ACHN (cell line): ENCODE data around the gene OR10AD1.

Source experiments
- DNase-seq: peaks from one replicate; pipeline ENCODE4 v3.0.0-alpha.2; 2015
- in situ Hi-C: cut with HindIII; loops from 2 replicates; pipeline ENCODE4 v1.10.0; 2017; ENCODE audit warnings: low sequenced_read_pairs, low pct_ligation_motif_present, low pct_unique_long_range_greater_than_20kb

OR10AD1 gene

GRCh38 chr12:48194799-48195201 is 8.3 kb downstream of the OR10AD1 start:
- DNase-seq, result no peak
- in situ Hi-C loops, result no loop called here

DNA sequence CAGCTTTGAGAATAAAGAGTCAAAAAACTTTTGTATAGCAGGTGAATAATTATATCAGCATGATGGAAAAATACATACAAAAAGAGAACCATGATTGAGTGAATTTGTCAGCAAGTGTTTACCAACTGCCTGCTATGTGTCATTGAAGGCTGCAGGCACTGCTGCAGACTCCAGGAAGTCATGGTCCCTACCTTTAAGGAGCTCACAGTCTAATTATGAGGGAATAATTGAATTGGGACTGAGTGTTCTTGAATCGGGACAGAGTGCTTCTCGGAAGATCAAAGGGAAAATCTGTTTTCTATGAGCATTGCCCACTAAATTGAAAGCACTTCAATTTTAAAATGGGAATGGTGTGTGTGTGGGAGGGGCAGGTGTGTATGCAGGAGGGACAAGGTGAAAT is 9.5 kb downstream of the OR10AD1 start:
- in situ Hi-C loops, result no loop called here

DNA sequence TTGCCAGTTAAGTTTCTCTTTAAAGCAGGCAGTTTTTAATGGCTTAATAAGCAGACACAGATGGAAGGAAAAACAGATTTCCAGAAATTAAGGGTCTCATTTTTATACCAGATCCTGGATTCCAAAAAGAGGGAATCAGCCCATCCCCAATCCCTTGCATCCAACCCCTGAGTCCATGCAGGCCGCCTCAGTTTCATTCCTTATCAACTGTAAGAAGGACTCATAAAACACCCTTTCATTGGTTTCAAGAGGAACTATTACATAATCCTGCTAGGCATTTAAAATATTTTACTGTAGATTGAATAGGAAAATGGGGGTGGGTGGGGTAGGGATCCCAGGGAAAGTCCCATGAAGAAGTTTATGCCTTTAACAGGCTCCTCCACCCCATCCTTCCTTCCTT is 10.2 kb downstream of the OR10AD1 start:
- in situ Hi-C loops, result no loop called here
- DNase-seq, result no peak

More for the DNA sequence above, 9.5 kb downstream of the OR10AD1 start:
- no peak for DNase-seq

DNA sequence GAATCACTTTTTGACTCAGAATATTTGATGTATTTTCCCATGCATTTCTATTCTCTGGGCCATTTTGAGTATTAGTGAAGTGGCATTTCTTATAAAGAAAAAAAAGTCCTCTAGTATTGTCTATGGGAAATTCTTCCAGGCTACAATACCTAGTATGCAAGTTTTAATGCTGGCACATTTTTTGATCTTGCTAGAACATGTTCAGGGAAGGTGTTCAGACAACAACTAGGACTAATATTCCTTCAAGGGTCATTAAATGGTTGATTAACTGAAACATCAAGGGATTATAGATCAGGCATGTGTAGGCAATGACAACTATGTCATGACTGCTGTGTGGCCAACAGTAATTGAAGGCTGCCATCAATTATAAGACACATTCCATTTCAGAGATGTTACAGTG is 12.0 kb downstream of the OR10AD1 start:
- in situ Hi-C loops, result no loop called here
- no peak for DNase-seq

DNA sequence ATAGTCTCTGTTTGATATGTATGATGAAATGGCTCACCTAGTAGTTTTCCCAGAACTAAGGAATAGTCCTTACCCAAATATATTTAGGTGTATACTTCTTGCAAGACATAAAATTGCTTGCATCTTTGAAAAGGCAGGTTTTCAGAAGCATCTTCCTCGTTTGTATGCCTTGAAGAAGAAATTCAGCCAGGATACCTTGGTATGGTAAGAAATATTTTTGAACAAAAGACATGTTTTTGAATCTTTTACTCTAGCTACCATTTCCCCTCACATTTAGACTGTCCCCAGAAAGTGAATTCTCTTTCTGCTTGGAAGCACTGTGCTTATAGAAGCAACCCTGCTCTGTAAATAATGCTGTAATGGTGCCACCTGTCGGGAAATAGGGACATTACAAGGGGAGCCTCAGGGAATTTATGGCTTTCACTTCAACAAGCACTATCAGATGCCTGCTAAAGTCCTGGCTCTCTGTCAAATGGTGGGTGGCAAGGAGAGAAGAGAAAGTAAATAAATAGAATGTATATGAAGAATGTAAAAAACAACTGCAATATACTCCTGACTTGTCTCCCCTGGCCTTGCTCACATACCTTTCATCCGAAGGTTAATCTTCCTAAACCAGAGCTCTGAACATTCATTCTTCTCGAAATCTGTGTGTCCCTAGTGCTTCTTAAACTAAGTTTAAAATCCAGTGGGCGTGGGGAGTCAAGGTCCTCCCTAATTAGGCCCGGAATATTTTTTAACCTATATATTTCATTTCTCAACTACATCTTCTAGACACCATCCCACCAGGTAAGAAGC is 13.6 kb downstream of the OR10AD1 start:
- in situ Hi-C loops, result no loop called here
- DNase-seq, result peak; percentile 75

DNA sequence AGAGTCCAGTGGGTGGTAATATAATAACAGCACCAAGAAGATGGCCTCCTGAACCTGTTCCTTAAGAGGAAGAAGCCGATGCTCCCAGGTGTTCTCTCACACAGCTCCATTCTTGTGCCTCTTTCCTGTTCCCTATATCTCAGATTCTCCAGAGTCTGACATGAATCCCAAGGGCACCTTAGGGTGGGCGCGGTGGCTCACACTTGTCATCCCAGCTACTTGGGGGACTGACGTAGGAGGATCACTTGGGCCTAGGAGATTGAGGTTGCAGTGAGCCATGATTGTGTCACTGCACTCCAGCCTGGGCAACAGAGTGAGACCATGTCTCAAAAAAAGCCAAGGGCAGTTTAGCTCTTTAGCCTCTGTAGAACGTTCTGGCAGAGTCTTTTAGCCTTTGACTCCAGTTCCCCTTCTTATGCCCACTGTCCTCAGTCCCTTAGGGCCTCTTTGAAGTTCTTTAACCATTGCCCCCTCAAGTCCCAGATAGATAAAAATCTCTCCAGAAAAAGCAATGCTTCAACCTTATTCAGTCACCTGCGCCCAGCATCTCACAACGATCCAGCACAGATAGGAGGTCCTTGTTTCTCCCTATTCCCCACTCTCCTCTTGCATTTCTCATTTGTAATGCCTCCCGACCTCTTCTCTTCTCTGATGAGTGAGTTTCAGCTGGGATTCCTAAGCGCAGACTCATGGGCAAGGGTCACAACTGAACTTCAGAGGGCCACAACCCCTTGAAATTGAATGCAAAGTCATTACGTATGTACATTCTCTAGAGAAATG is 15.0 kb downstream of the OR10AD1 start:
- no peak for DNase-seq
- in situ Hi-C loops, result no loop called here

DNA sequence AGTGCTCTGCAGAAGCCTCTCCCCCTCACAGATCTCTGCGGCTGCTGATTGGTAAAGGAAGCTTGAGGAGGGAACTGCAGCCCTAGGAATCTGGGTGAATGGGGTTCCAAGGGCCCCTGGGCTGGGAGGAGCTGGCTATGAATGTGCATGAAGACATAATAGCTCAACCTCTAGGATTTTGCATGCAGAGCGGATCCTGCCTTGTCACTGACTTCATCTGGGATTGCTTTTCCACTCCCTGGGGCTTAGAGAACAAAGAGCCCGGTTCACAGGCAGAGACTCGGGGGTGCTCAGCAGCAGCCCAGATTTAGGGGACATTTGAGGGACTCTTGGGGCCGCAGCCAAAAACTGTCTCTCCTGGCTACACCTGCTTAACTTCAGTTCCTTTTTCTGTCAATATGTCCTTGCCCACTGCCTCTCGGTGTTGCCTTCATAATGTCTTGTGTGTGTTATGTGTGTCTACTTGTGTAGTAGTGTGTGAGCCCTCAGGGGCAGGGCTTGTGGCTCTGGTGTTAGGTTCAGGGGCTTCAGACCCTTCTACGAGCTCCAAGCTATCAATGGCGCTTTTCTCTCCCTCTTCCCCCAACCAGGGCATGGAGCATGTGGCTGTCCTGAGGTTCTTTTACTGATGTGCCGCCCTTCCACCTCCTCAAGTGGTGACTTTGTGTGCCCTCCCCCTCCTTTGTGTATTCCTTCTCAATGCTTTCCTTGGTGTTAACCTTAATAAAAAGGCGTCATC is 17.7 kb downstream of the OR10AD1 start:
- DNase-seq, result no peak
- in situ Hi-C loops, result no loop called here

DNA sequence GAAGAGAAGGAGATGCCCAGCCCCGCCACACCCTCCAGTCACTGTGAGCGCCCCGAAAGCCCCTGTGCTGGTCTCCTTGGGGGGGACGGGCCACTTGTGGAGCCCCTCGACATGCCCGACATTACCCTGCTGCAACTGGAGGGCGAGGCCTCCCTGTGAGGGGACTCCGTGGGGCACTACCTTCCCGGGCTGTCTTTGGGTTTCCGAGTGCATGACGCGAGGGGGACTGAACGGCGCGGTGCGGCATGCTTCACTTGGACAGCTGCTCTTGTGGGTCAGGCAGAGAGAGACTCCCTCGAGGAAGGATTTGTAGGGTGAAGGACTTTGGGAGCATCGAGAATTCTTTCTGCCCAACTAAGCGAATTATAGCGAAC is 18.6 kb downstream of the OR10AD1 start:
- DNase-seq, result no peak
- in situ Hi-C loops, result no loop called here

GRCh38 chr12:48183876-48184548 is 19.1 kb downstream of the OR10AD1 start:
- no peak for DNase-seq

DNA sequence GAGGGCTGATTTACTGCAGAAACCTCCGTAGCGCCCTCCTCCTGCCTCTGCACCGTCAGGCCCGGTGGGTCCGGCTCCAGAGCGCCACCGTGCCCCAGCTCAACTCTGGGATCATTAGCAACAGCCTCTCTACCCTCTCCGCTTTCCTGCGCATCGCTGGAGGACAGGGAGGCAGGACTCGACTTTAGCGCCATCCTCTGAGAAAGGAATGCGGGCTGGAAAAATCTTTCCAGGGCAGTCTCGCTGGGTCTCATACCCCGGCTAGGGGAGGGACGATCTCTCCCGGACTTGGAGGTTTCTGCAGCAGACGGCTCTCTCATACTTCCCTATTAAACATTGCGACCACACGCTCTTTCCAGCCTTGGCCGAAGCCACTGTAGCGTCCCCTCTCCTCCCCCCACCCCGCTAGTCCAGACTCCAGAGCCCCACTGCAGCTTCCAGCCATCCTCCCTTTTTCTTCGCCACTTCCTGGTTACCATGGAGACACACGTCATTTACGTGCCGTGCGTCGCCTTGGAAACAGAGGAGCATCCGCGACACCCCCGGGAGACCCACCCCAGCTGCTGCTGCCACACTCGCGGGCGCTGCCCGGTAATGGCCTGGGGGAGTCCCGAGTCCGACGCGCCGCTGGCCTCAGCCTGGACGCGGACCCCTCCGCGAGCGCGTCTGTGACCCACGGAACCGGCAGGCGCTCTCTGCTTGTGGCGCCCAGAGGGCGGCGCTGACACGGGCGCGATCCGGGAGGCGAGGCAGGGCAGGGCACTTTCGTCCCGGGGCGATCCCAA is 19.8 kb downstream of the OR10AD1 start, which contains the start of gene CCDC184:
CCDC184 (plus strand) TSS at position 554 of the 785 bp plus-strand sequence. CDS start 479 bp downstream, outside the sequence.
- in situ Hi-C loops, result no loop called here
- peak; percentile 80 for DNase-seq

More at GRCh38 chr12:48183876-48184548, 19.1 kb downstream of the OR10AD1 start:
- in situ Hi-C loops, result no loop called here

DNA sequence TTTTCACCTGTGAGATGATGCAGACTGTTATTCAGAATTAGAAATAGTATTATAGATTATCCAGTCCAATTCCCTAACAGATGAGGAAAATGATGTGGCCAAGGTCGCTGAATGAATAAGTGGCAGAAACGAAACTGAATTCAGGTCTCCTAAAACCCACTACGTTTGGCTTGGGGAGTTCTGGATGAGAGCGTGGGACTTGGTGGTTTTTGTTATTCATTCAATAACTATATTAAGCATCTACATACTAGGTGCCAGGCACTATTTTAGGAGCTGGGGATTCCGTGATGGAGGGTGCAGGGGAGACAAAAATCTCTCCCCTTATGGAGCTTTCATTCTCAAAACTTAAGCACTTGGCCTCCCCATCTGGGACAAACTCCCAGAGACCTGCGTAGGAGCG is 20.5 kb downstream of the OR10AD1 start:
- DNase-seq, result no peak
- in situ Hi-C loops, result no loop called here

GRCh38 chr12:48180857-48181495 is 22.1 kb downstream of the OR10AD1 start:
- in situ Hi-C loops, result no loop called here
- no peak for DNase-seq

DNA sequence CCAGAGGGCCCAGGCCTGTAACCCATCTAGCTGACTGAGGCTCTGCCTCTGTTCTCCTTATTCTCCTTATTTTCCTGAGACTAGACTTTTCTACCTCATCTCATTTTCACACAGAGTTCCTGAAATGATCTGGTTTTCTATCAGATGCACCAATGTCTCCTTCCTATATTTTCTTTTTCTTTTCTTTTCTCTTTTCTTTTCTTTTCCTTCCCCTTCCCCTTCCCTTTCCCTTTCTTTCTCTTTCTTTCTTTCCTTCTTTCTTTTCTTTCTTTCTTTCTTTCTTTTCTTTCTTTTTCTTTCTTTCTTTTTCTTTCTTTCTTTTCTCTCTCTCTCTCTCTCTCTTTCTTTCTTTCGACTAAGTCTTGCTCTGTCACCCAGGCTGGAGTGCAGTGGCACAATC is 22.7 kb downstream of the OR10AD1 start:
- no peak for DNase-seq
- in situ Hi-C loops, result no loop called here

DNA sequence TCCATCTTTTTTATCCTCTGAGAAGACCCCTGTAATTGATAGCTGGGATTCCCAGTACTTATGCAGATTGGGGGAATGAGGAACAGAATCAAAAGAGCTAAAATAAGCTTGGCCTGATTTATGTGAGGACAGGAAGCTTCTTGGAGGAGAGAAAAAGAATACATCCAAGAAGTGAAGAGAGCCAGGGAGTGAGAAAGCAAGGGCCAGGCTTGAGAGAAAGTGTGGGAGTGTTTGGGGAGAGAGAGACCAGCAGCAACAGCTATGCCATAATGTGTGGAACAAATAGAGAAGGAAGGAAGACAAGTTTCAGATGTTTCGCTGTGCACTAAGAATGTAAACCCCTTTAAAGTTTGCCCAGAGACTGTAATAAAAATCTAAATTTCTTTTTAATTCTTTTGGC is 23.6 kb downstream of the OR10AD1 start:
- no peak for DNase-seq
- in situ Hi-C loops, result no loop called here

DNA sequence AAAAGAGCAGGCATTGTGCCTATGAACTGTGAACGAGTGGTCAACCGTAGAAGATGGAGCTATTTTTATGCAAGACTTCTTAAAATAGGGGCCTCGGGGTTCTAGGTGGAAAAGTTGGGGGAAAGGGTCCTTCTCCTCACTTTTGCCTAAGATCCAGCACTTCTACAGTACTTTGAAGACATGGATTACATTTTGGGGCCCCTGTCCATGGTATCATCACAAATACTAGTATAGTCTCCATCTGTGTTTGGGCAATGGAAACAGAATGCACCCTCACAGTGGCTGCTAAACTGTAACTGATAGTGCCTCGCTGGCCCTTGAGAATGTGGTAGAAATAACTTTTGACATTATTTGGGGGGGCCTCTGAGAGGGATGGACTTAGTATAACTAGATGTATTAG is 25.1 kb downstream of the OR10AD1 start:
- in situ Hi-C loops, result no loop called here
- no peak for DNase-seq

- in situ Hi-C loops, result no loop called here
- DNase-seq, result no peak
Measured at GRCh38 chr12:48176417-48176751, 26.7 kb downstream of the OR10AD1 start.

DNA sequence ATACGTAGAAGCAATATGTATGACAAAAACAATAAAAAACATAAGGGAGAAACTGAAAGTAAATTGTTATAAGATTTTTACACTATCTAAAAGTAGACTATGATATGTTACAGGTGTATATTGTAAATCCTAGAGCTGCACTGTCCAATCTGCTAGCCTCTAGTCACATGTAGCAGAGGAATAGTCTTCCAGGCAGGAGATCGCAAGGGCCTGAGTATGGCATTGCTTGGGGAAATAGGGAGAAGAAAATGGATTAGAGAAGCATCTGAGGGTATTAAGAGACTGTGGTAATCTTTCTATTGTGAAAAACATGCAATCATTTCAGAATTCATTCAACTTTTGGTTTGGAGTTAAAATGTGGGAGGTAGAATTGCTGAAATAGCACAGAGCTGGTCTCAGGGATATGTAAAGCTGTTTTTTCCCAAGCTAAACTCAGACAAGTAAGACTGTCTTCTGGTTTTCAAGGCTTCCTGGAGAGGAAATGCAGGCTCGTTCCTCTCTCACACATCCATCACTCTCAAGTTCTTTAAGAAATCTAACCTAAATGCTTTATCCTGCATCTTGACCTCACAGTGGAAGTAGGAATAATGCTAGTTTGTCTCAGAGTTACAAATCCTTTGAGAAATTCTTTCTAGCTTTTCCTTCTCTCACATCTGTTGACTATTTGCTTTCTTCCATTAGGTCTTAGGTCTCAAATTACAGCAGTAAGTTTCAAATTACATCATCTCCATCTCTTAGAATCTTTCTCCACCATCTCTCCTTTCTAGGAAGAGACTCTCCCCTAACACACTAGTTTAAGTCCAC is 27.3 kb downstream of the OR10AD1 start:
- in situ Hi-C loops, result no loop called here
- DNase-seq, result no peak
